ENCODE measurements around the gene TBL1X. TPM values are rescaled to one million over a fixed set of nuclear protein-coding genes. Genes with fewer than 3 reads are reported as not detected.

TBL1X gene
- total RNA-seq, 1 donor from 2014 or later: 6.5 TPM

DNA sequence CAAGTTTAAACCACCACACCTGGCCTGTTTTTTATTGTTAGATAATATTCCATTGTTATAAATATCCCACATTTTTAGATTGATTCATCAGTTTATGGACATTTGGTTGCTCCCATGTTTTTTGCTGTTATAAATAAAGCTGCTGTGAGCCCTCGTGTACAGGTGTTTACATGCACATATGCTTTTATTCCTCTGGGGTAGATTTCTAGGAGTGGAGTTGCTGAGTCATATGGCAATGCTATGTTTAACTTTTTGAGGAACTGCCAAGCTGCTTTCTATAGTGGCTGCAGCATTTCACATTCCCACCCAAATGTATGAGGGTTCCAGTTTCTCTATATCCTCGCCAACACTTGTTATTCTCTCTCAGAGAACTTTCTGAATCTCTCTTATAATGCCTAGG is 90.5 kb downstream of the TBL1X start:
- H3K27me3 Mint-ChIP-seq (ENCODE audit: unreplicated experiment): peaks cover 2% of the 10 kb centered on the region
- TF ChIP-seq, protein P1, sequence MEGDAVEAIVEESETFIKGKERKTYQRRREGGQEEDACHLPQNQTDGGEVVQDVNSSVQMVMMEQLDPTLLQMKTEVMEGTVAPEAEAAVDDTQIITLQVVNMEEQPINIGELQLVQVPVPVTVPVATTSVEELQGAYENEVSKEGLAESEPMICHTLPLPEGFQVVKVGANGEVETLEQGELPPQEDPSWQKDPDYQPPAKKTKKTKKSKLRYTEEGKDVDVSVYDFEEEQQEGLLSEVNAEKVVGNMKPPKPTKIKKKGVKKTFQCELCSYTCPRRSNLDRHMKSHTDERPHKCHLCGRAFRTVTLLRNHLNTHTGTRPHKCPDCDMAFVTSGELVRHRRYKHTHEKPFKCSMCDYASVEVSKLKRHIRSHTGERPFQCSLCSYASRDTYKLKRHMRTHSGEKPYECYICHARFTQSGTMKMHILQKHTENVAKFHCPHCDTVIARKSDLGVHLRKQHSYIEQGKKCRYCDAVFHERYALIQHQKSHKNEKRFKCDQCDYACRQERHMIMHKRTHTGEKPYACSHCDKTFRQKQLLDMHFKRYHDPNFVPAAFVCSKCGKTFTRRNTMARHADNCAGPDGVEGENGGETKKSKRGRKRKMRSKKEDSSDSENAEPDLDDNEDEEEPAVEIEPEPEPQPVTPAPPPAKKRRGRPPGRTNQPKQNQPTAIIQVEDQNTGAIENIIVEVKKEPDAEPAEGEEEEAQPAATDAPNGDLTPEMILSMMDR (IDR thresholded peaks at IDR 0.05; ENCODE audit: partially characterized antibody, unreplicated experiment): no peak
- DNase-seq: no peak
- no peaks in the 10 kb centered on the region for H3K4me1 Mint-ChIP-seq (ENCODE audit: low read depth, unreplicated experiment)
- H3K4me3 Mint-ChIP-seq (ENCODE audit: unreplicated experiment): no peak overlapping the region
- H3K36me3 Mint-ChIP-seq (ENCODE audit: unreplicated experiment): no peaks in the 10 kb centered on the region
- H3K9me3 Mint-ChIP-seq (ENCODE audit: unreplicated experiment): peaks cover 1% of the 10 kb centered on the region
- H3K27ac Mint-ChIP-seq (ENCODE audit: unreplicated experiment): no peak overlapping the region

DNA sequence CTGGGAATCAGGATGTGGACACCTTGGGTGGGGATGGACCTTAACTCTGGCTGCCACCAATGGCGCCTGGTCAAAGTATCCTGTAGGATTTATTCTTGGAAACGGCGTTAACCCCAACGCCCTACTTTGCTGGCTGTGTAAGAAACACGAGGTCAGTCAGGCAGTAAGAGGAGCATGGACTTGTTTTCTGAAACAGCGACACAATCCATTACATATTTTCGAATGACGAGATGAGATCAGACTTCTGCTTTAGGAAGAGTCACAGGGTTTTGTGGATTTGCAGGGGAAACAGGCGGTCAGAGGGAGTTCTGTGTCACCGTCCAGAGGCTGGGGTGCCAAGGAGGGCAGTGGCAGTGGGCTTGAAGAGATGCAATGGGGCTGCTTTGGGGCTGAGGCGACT is 92.2 kb downstream of the TBL1X start:
- Mint-ChIP-seq H3K27ac (ENCODE audit: unreplicated experiment) (no peak overlapping the region), H3K4me3 (ENCODE audit: unreplicated experiment) (no peak overlapping the region), H3K36me3 (ENCODE audit: unreplicated experiment) (no peaks in the 10 kb centered on the region), H3K4me1 (ENCODE audit: low read depth, unreplicated experiment) (no peaks in the 10 kb centered on the region), H3K9me3 (ENCODE audit: unreplicated experiment) (peaks cover 1% of the 10 kb centered on the region), H3K27me3 (ENCODE audit: unreplicated experiment) (peaks cover 2% of the 10 kb centered on the region)
- no peak for DNase-seq
- TF ChIP-seq, protein P1 (IDR thresholded peaks at IDR 0.05; ENCODE audit: partially characterized antibody, unreplicated experiment): no peak

DNA sequence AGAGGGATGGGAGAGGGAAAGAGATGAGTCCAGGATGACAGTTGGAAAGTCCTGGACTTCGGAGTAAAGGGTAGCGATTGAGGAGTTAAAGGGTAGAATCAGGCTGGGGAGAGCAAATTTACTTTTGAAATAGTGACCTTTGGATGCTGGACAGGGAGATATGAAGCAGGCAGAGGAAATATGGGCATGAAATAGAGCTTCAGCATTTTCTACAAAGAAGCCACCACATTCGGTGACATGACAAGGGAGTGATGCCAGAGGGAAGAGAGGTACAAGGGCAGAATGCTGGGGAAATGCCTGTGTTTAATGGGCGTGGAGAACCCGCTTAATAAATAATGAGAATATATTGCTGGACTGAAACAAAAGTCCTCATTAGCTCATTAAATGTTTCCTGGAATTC is 92.7 kb downstream of the TBL1X start:
- H3K4me3 Mint-ChIP-seq (ENCODE audit: unreplicated experiment): no peak overlapping the region
- DNase-seq: no peak
- peaks cover 2% of the 10 kb centered on the region for H3K27me3 Mint-ChIP-seq (ENCODE audit: unreplicated experiment)
- TF ChIP-seq, protein P1 (IDR thresholded peaks at IDR 0.05; ENCODE audit: partially characterized antibody, unreplicated experiment): no peak
- peaks cover 1% of the 10 kb centered on the region for H3K9me3 Mint-ChIP-seq (ENCODE audit: unreplicated experiment)
- H3K4me1 Mint-ChIP-seq (ENCODE audit: low read depth, unreplicated experiment): no peaks in the 10 kb centered on the region
- H3K36me3 Mint-ChIP-seq (ENCODE audit: unreplicated experiment): no peaks in the 10 kb centered on the region
- no peak overlapping the region for H3K27ac Mint-ChIP-seq (ENCODE audit: unreplicated experiment)

DNA sequence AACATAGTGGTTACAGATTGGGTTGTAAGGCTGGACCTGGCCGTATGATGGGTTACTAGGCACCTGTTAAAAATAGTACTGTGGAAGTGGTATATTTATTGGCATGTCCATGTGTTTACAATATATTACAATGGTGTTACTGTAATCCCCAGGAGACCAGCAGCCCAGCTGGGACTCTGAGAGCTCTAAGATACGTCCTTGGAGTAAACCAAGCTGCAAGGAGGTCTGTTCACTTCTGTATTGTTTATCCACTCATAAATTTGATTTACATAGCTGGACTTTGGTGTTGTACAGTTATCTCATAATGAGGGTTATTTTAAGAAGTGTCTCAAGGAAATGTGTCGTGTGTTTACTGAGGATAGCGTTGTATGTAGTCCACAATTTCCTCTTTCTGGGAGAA is 93.8 kb downstream of the TBL1X start:
- H3K4me3 Mint-ChIP-seq (ENCODE audit: unreplicated experiment): no peak overlapping the region
- H3K27me3 Mint-ChIP-seq (ENCODE audit: unreplicated experiment): no peaks in the 10 kb centered on the region
- no peak for DNase-seq
- H3K27ac Mint-ChIP-seq (ENCODE audit: unreplicated experiment): no peak overlapping the region
- H3K9me3 Mint-ChIP-seq (ENCODE audit: unreplicated experiment): peaks cover 1% of the 10 kb centered on the region
- H3K4me1 Mint-ChIP-seq (ENCODE audit: low read depth, unreplicated experiment): no peaks in the 10 kb centered on the region
- TF ChIP-seq, protein P1 (IDR thresholded peaks at IDR 0.05; ENCODE audit: partially characterized antibody, unreplicated experiment): no peak
- H3K36me3 Mint-ChIP-seq (ENCODE audit: unreplicated experiment): no peaks in the 10 kb centered on the region

DNA sequence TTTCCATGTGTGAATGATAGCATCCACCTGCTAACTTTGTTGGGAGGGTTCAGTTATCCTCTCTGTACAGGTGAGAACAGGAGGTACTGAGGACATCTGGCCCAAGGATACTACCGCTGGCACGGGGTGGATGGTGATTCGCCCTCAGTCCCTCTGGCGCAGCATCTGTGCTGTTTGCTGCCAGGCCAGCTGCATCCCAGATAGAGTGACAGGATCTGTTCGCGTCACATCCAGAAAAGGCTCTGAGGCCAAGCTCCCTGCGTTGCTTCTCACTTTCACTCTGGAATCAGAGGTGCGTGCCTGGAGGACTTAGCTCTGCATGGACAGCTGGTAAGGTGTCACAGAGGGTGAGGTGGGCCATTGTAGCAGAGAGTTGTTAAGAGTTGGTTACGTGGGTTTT is 95.4 kb downstream of the TBL1X start:
- no peak for DNase-seq
- TF ChIP-seq, protein P1 (IDR thresholded peaks at IDR 0.05; ENCODE audit: partially characterized antibody, unreplicated experiment): no peak
- Mint-ChIP-seq H3K4me1 (ENCODE audit: low read depth, unreplicated experiment) (no peaks in the 10 kb centered on the region), H3K36me3 (ENCODE audit: unreplicated experiment) (no peaks in the 10 kb centered on the region), H3K9me3 (ENCODE audit: unreplicated experiment) (peaks cover 1% of the 10 kb centered on the region), H3K27me3 (ENCODE audit: unreplicated experiment) (no peaks in the 10 kb centered on the region), H3K4me3 (ENCODE audit: unreplicated experiment) (no peak overlapping the region), H3K27ac (ENCODE audit: unreplicated experiment) (no peak overlapping the region)
